ENCODE measurements around the gene MBL2.

MBL2 gene

GRCh38 chr10:52771534-52772445 is 794 bp downstream of the MBL2 start:
- Histone ChIP-seq H3K27me3 (ENCODE audit: control insufficient read depth, insufficient read depth, low read length) (no peaks in the 10 kb centered on the region), H3K9ac (ENCODE audit: low read length) (no peak overlapping the region), H3K36me3 (ENCODE audit: control insufficient read depth, insufficient read depth, low read length) (no peaks in the 10 kb centered on the region), H3K4me3 (ENCODE audit: low read depth, low read length) (no peak overlapping the region), H3K27ac (ENCODE audit: low read depth, low read length) (no peak overlapping the region), H3K9me3 (ENCODE audit: control insufficient read depth, insufficient read depth, low read depth, low read length) (no peaks in the 10 kb centered on the region), H3K4me1 (ENCODE audit: control insufficient read depth, insufficient read depth, low read length) (no peaks in the 10 kb centered on the region)

DNA sequence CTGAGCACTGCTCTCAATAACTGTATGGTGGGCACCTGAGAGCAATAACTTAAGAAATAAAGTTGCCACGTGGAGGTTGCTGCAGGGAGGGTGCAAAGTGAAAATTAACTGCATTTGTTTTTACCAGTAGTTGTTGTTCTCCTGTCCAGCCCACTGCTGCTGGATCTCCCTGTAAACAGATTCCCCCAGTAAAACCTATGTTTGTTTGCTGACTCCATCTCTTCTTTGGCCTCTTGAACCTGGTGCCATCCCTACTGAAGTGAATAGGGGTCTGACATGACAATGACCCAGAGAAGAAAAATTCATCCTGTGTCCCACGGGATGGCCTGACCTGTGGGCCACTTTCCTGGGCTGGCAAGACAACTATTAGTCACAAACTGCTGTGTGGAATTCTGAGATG is 1.7 kb downstream of the MBL2 start:
- Histone ChIP-seq H3K27me3 (ENCODE audit: control insufficient read depth, insufficient read depth, low read length) (no peaks in the 10 kb centered on the region), H3K27ac (ENCODE audit: low read depth, low read length) (no peak overlapping the region), H3K36me3 (ENCODE audit: control insufficient read depth, insufficient read depth, low read length) (no peaks in the 10 kb centered on the region), H3K4me3 (ENCODE audit: low read depth, low read length) (no peak overlapping the region), H3K4me1 (ENCODE audit: control insufficient read depth, insufficient read depth, low read length) (no peaks in the 10 kb centered on the region), H3K9me3 (ENCODE audit: control insufficient read depth, insufficient read depth, low read depth, low read length) (no peaks in the 10 kb centered on the region), H3K9ac (ENCODE audit: low read length) (no peak overlapping the region)

DNA sequence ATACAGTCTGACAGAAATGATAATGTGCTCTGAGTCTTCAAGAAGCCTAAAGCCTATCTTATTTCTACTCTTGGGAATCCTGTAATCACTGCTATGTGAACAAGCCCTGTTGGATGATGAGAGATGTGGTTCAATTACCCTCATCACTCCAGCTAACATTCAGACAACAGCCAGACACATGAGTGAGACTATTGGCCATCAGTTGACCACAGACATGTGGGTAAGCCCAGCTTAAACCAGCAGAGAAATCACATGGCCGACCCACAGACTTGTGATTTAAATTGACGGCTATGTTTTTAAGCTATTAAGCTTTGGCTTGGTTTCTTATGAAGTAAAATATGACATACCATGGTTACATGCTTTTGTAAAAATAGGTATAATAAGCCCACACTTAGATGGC is 2.6 kb downstream of the MBL2 start:
- H3K9ac ChIP-seq (ENCODE audit: low read length) = no peak overlapping the region
- H3K27ac ChIP-seq (ENCODE audit: low read depth, low read length) = no peak overlapping the region
- no peaks in the 10 kb centered on the region for H3K4me1 ChIP-seq (ENCODE audit: control insufficient read depth, insufficient read depth, low read length)
- H3K9me3 ChIP-seq (ENCODE audit: control insufficient read depth, insufficient read depth, low read depth, low read length) = no peaks in the 10 kb centered on the region; the same call in 1 of the 2 replicates
- no peaks in the 10 kb centered on the region for H3K27me3 ChIP-seq (ENCODE audit: control insufficient read depth, insufficient read depth, low read length)
- H3K4me3 ChIP-seq (ENCODE audit: low read depth, low read length) = no peak overlapping the region
- H3K36me3 ChIP-seq (ENCODE audit: control insufficient read depth, insufficient read depth, low read length) = no peaks in the 10 kb centered on the region

DNA sequence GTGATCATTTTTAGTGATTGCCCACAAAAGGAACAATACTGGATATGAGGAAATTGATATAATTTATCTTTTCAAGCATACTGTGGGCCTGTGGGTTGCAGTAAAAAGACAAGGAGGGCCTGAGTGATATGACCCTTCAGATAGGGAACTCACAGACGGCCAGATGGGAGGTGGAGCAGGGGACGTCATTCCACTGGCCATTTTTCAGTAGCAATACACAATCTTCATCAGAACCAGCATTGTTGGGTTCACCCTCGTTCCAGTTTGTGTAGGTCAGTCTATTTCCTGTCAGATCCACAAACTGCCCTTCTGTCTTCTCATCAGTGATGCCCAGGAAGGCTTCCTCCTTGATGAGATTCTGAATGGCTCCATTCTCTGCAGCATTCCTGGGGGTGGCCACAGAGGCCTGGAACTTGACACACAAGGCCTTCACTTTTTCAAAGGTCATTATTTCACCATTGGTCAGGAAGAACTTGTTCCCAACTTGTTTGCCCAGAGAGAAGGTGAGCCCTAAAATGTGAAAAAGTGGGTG is 4.5 kb downstream of the MBL2 start:
- Histone ChIP-seq H3K27me3 (ENCODE audit: control insufficient read depth, insufficient read depth, low read length) (no peaks in the 10 kb centered on the region), H3K4me1 (ENCODE audit: control insufficient read depth, insufficient read depth, low read length) (no peaks in the 10 kb centered on the region), H3K9me3 (ENCODE audit: control insufficient read depth, insufficient read depth, low read depth, low read length) (no peaks in the 10 kb centered on the region; the same call in 1 of the 2 replicates), H3K27ac (ENCODE audit: low read depth, low read length) (no peak overlapping the region), H3K4me3 (ENCODE audit: low read depth, low read length) (no peak overlapping the region), H3K36me3 (ENCODE audit: control insufficient read depth, insufficient read depth, low read length) (no peaks in the 10 kb centered on the region), H3K9ac (ENCODE audit: low read length) (no peak overlapping the region)

- Histone ChIP-seq H3K27ac (ENCODE audit: low read depth, low read length) (no peak overlapping the region), H3K9me3 (ENCODE audit: control insufficient read depth, insufficient read depth, low read depth, low read length) (no peaks in the 10 kb centered on the region; the same call in 1 of the 2 replicates), H3K4me3 (ENCODE audit: low read depth, low read length) (no peak overlapping the region), H3K4me1 (ENCODE audit: control insufficient read depth, insufficient read depth, low read length) (no peaks in the 10 kb centered on the region), H3K27me3 (ENCODE audit: control insufficient read depth, insufficient read depth, low read length) (no peaks in the 10 kb centered on the region), H3K9ac (ENCODE audit: low read length) (no peak overlapping the region), H3K36me3 (ENCODE audit: control insufficient read depth, insufficient read depth, low read length) (no peaks in the 10 kb centered on the region)
These were observed 10.5 kb downstream of the MBL2 start for GRCh38 chr10:52762088-52762487.

DNA sequence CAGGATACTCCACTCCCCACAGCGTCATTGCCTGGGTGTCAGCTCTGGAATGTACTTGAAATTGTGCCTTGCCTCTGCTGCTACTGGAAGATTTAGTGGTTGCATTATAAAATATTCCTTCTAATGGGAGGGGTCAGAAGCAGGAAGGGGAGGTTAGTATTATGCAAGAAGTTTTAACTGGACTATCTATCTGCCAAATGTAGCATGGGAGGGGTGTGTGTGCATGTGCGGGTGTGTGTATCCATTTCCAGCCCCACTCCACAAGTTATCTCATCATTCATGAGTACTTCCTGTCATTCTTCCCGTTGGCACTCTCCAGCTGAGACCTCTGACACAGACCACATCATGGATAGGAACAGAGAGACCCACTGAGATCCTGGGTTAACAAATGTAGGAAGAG is 13.4 kb downstream of the MBL2 start:
- H3K4me1 ChIP-seq (ENCODE audit: control insufficient read depth, insufficient read depth, low read length) = no peaks in the 10 kb centered on the region
- H3K9ac ChIP-seq (ENCODE audit: low read length) = no peak overlapping the region

GRCh38 chr10:52758406-52758805 is 14.2 kb downstream of the MBL2 start:
- Histone ChIP-seq H3K9me3 (ENCODE audit: control insufficient read depth, insufficient read depth, low read depth, low read length) (no peaks in the 10 kb centered on the region), H3K27ac (ENCODE audit: low read depth, low read length) (no peak overlapping the region), H3K4me1 (ENCODE audit: control insufficient read depth, insufficient read depth, low read length) (no peaks in the 10 kb centered on the region), H3K27me3 (ENCODE audit: control insufficient read depth, insufficient read depth, low read length) (no peaks in the 10 kb centered on the region), H3K4me3 (ENCODE audit: low read depth, low read length) (no peak overlapping the region), H3K36me3 (ENCODE audit: control insufficient read depth, insufficient read depth, low read length) (no peaks in the 10 kb centered on the region), H3K9ac (ENCODE audit: low read length) (no peak overlapping the region)

More for the DNA sequence above, 13.4 kb downstream of the MBL2 start:
- Histone ChIP-seq H3K27me3 (ENCODE audit: control insufficient read depth, insufficient read depth, low read length) (no peaks in the 10 kb centered on the region), H3K27ac (ENCODE audit: low read depth, low read length) (no peak overlapping the region), H3K4me3 (ENCODE audit: low read depth, low read length) (no peak overlapping the region), H3K36me3 (ENCODE audit: control insufficient read depth, insufficient read depth, low read length) (no peaks in the 10 kb centered on the region), H3K9me3 (ENCODE audit: control insufficient read depth, insufficient read depth, low read depth, low read length) (no peaks in the 10 kb centered on the region)

DNA sequence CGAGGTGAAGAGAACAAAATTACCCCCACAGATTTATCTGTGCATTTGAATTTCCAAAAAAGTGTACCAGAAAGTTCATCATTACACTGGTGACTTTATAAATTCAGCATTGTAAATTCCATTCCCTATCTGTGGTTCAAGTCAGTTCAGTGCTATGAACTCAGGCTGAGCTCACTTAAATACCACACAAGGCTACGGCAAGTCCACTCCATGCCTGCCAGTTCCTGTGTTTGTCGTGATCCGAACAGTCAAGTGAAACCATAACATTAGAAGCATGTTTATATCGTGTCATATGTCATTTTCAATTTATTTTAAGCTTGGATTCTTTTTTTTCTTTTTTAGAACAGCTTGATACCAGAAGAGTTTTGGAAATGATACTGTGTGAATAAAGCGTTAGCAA is 14.8 kb downstream of the MBL2 start:
- Histone ChIP-seq H3K27me3 (ENCODE audit: control insufficient read depth, insufficient read depth, low read length) (no peaks in the 10 kb centered on the region), H3K4me3 (ENCODE audit: low read depth, low read length) (no peak overlapping the region), H3K9me3 (ENCODE audit: control insufficient read depth, insufficient read depth, low read depth, low read length) (no peaks in the 10 kb centered on the region), H3K36me3 (ENCODE audit: control insufficient read depth, insufficient read depth, low read length) (no peaks in the 10 kb centered on the region), H3K9ac (ENCODE audit: low read length) (no peak overlapping the region), H3K27ac (ENCODE audit: low read depth, low read length) (no peak overlapping the region), H3K4me1 (ENCODE audit: control insufficient read depth, insufficient read depth, low read length) (no peaks in the 10 kb centered on the region)

DNA sequence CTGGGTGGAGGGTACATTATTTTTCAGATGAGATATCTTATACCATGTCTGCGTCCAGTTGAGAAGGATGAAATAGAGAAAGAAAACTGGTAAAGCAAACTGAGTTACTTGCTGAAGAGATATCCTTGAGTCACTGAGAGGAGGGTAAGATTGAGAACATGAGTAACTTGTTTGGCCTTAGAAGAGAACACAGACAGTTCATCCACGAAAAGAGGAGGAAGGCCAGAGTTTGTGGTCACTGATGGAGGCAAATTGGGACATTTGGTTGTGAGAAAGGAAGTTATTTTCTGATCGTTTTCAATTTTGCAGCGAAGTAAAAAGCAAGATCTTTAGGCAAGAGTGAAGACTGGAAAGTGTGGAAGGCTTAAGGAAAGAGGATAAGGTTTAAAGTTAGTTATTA is 15.6 kb downstream of the MBL2 start:
- H3K9ac ChIP-seq (ENCODE audit: low read length) = no peak overlapping the region
- no peak overlapping the region for H3K27ac ChIP-seq (ENCODE audit: low read depth, low read length)
- H3K27me3 ChIP-seq (ENCODE audit: control insufficient read depth, insufficient read depth, low read length) = no peaks in the 10 kb centered on the region
- no peaks in the 10 kb centered on the region for H3K36me3 ChIP-seq (ENCODE audit: control insufficient read depth, insufficient read depth, low read length)
- H3K4me3 ChIP-seq (ENCODE audit: low read depth, low read length) = no peak overlapping the region
- no peaks in the 10 kb centered on the region for H3K9me3 ChIP-seq (ENCODE audit: control insufficient read depth, insufficient read depth, low read depth, low read length)
- no peaks in the 10 kb centered on the region for H3K4me1 ChIP-seq (ENCODE audit: control insufficient read depth, insufficient read depth, low read length)

- Histone ChIP-seq H3K9me3 (ENCODE audit: control insufficient read depth, insufficient read depth, low read depth, low read length) (no peaks in the 10 kb centered on the region), H3K27me3 (ENCODE audit: control insufficient read depth, insufficient read depth, low read length) (no peaks in the 10 kb centered on the region), H3K4me1 (ENCODE audit: control insufficient read depth, insufficient read depth, low read length) (no peaks in the 10 kb centered on the region), H3K27ac (ENCODE audit: low read depth, low read length) (no peak overlapping the region), H3K9ac (ENCODE audit: low read length) (no peak overlapping the region), H3K4me3 (ENCODE audit: low read depth, low read length) (no peak overlapping the region), H3K36me3 (ENCODE audit: control insufficient read depth, insufficient read depth, low read length) (no peaks in the 10 kb centered on the region)
These were observed 16.3 kb downstream of the MBL2 start for GRCh38 chr10:52756295-52756694.

- Histone ChIP-seq H3K4me1 (ENCODE audit: control insufficient read depth, insufficient read depth, low read length) (no peaks in the 10 kb centered on the region), H3K27ac (ENCODE audit: low read depth, low read length) (no peak overlapping the region), H3K9me3 (ENCODE audit: control insufficient read depth, insufficient read depth, low read depth, low read length) (no peaks in the 10 kb centered on the region), H3K36me3 (ENCODE audit: control insufficient read depth, insufficient read depth, low read length) (no peaks in the 10 kb centered on the region), H3K27me3 (ENCODE audit: control insufficient read depth, insufficient read depth, low read length) (no peaks in the 10 kb centered on the region), H3K4me3 (ENCODE audit: low read depth, low read length) (no peak overlapping the region), H3K9ac (ENCODE audit: low read length) (no peak overlapping the region)
These were observed 17.1 kb downstream of the MBL2 start for GRCh38 chr10:52755297-52756062.

Data from HUES6 (cell line).